ENCODE data around the gene TCF7L1.
"Not testable (repeated sequence)": the region's sequence is repeated elsewhere in the genome, so short reads cannot be mapped to it uniquely, and the experiment has no call there.

The TCF7L1 gene

DNA sequence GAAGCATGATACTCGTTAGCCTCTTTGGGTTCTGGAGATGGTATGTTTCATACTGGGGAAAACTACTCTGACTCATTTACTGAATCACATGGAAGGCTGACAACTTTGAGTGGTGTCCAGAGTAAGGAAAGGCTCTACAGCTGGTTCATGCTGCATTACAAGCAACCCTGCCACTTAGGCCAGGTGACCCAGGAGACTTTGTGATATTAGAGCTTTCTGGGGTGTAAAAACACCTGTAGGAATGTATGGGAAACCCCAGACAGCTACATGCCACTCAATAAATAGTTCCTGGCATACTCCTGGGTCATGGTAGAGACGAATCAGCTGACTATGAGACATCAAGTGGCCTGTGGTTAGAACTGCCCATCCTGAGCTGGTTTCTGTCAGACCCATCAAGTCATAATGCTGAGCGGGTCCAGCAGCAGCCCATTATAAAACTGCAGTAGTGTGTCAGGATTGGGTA lies 21.3 kb upstream of the TCF7L1 start:
- Histone ChIP-seq H3K27me3 (ENCODE audit: control insufficient read depth, insufficient read depth, low read length) (peaks cover 26% of the 10 kb centered on the region), H3K36me3 (ENCODE audit: insufficient read depth, low read length) (no peaks in the 10 kb centered on the region), H3K4me2 (ENCODE audit: low read length) (no peak overlapping the region), H3K9ac (ENCODE audit: low read depth, low read length) (no peak overlapping the region), H3K4me1 (ENCODE audit: control insufficient read depth, insufficient read depth, low read length) (peaks cover 8% of the 10 kb centered on the region), H3K4me3 (ENCODE audit: low read length) (no peak overlapping the region), H3K9me3 (replicated peaks; ENCODE audit: low read length) (no peaks in the 10 kb centered on the region)

DNA sequence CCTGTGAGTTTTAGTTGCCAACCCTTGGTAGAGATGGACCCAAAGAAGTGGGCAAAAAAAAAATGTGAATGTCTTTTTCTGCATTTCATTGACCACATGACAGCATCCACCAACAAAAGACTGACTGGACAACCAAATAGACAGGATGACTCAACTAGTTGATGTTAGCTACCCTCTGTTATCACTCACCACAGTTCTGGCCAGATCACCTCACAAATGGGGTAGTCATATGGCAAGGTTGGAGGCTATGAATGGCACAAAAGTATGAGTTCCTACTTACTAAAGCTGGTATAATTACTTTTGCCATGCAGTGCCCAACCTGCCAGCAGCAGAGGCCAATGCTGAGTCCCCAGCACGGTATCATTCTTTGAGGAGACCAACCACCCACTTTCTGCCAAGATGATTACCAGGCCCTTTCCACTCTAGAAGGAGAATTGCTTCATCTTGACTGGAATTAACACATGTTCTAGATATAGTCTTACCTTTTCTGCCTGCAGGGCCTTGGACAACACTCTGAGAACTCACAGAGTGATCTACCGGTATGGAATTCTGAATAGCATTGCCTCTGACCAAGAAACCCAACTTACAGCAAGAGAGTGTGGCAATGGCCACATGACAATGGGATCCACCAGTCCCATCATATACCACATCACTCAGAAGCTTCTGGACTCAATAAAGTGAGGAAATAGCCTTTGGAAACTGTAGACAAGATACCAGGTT lies 20.1 kb upstream of the TCF7L1 start:
- Histone ChIP-seq H3K36me3 (ENCODE audit: insufficient read depth, low read length) (no peaks in the 10 kb centered on the region), H3K4me3 (ENCODE audit: low read length) (no peak overlapping the region), H3K27me3 (ENCODE audit: control insufficient read depth, insufficient read depth, low read length) (peaks cover 26% of the 10 kb centered on the region), H3K9me3 (replicated peaks; ENCODE audit: low read length) (no peaks in the 10 kb centered on the region), H3K4me2 (ENCODE audit: low read length) (no peak overlapping the region), H3K9ac (ENCODE audit: low read depth, low read length) (no peak overlapping the region), H3K4me1 (ENCODE audit: control insufficient read depth, insufficient read depth, low read length) (peaks cover 8% of the 10 kb centered on the region)

- Histone ChIP-seq H3K27me3 (ENCODE audit: control insufficient read depth, insufficient read depth, low read length) (peaks cover 26% of the 10 kb centered on the region), H3K4me2 (ENCODE audit: low read length) (no peak overlapping the region), H3K36me3 (ENCODE audit: insufficient read depth, low read length) (no peaks in the 10 kb centered on the region), H3K4me1 (ENCODE audit: control insufficient read depth, insufficient read depth, low read length) (peaks cover 8% of the 10 kb centered on the region), H3K9me3 (replicated peaks; ENCODE audit: low read length) (no peaks in the 10 kb centered on the region), H3K4me3 (ENCODE audit: low read length) (no peak overlapping the region), H3K9ac (ENCODE audit: low read depth, low read length) (no peak overlapping the region)
Observed at GRCh38 chr2:85114586-85115330, 18.4 kb upstream of the TCF7L1 start.

- Histone ChIP-seq H3K9ac (ENCODE audit: low read depth, low read length) (no peak overlapping the region), H3K27me3 (ENCODE audit: control insufficient read depth, insufficient read depth, low read length) (peaks cover 26% of the 10 kb centered on the region), H3K9me3 (replicated peaks; ENCODE audit: low read length) (no peaks in the 10 kb centered on the region), H3K4me3 (ENCODE audit: low read length) (no peak overlapping the region), H3K4me2 (ENCODE audit: low read length) (no peak overlapping the region), H3K4me1 (ENCODE audit: control insufficient read depth, insufficient read depth, low read length) (peaks cover 8% of the 10 kb centered on the region), H3K36me3 (ENCODE audit: insufficient read depth, low read length) (no peaks in the 10 kb centered on the region)
Observed at GRCh38 chr2:85116207-85116606, 17.0 kb upstream of the TCF7L1 start.

GRCh38 chr2:85119900-85120299 lies 13.3 kb upstream of the TCF7L1 start:
- H3K4me1 ChIP-seq (ENCODE audit: control insufficient read depth, insufficient read depth, low read length), result no peaks in the 10 kb centered on the region
- H3K36me3 ChIP-seq (ENCODE audit: insufficient read depth, low read length), result no peaks in the 10 kb centered on the region
- no peak overlapping the region for H3K4me2 ChIP-seq (ENCODE audit: low read length)
- no peak overlapping the region for H3K9ac ChIP-seq (ENCODE audit: low read depth, low read length)
- H3K27me3 ChIP-seq (ENCODE audit: control insufficient read depth, insufficient read depth, low read length), result peaks cover 16% of the 10 kb centered on the region
- no peak overlapping the region for H3K4me3 ChIP-seq (ENCODE audit: low read length)
- no peaks in the 10 kb centered on the region for H3K9me3 ChIP-seq (replicated peaks; ENCODE audit: low read length)

- Histone ChIP-seq H3K4me1 (ENCODE audit: control insufficient read depth, insufficient read depth, low read length) (no peaks in the 10 kb centered on the region), H3K4me2 (ENCODE audit: low read length) (no peak overlapping the region), H3K9ac (ENCODE audit: low read depth, low read length) (no peak overlapping the region), H3K27me3 (ENCODE audit: control insufficient read depth, insufficient read depth, low read length) (peaks cover 12% of the 10 kb centered on the region), H3K36me3 (ENCODE audit: insufficient read depth, low read length) (no peaks in the 10 kb centered on the region), H3K4me3 (ENCODE audit: low read length) (no peak overlapping the region), H3K9me3 (replicated peaks; ENCODE audit: low read length) (no peaks in the 10 kb centered on the region)
Observed at GRCh38 chr2:85120363-85120762, 12.8 kb upstream of the TCF7L1 start.

DNA sequence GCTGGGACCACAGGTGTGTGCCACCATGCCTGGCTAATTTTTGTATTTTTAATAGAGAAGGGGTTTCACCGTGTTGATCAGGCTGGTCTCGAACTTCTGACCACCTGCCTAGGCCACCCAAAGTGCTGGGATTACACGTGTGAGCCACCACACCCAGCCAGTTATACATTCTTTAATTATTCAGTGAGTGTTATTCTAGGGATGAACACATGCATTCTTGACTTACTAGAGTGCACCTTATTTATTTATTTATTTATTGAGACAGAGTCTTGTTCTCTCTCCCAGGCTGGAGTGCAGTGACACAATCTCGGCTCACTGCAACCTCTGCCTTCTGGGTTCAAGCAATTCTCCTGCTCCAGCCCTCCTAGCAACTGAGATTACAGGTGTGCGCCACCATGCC lies 6.7 kb upstream of the TCF7L1 start:
- not testable (repeated sequence) for H3K4me3 ChIP-seq (ENCODE audit: low read length); H3K36me3 ChIP-seq (ENCODE audit: insufficient read depth, low read length); H3K4me1 ChIP-seq (ENCODE audit: control insufficient read depth, insufficient read depth, low read length); H3K9me3 ChIP-seq (replicated peaks; ENCODE audit: low read length); H3K4me2 ChIP-seq (ENCODE audit: low read length); H3K9ac ChIP-seq (ENCODE audit: low read depth, low read length); H3K27me3 ChIP-seq (ENCODE audit: control insufficient read depth, insufficient read depth, low read length)

DNA sequence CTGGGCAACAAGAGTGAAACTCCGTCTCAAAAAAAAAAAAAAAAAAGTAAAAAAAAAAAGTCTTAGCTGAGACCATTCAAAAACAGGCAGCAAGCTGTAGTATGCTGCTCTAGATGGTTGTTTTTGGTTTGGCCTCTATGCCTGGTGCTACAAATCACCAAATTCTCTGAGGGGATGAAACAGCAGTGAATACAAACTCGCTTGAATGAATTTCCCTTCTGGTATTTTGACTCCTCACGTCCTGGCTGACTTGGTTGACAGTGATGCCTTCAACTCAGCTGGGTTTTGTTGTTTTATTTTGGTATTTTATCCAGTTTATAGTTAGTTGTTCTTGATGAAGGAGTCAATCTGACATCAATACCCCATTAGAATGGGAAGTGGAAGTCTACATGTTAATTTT lies 3.3 kb upstream of the TCF7L1 start:
- Histone ChIP-seq H3K4me3 (ENCODE audit: low read length) (no peak overlapping the region), H3K9ac (ENCODE audit: low read depth, low read length) (no peak overlapping the region), H3K27me3 (ENCODE audit: control insufficient read depth, insufficient read depth, low read length) (no peaks in the 10 kb centered on the region), H3K4me1 (ENCODE audit: control insufficient read depth, insufficient read depth, low read length) (peaks cover 9% of the 10 kb centered on the region), H3K9me3 (replicated peaks; ENCODE audit: low read length) (no peaks in the 10 kb centered on the region), H3K4me2 (ENCODE audit: low read length) (no peak overlapping the region), H3K36me3 (ENCODE audit: insufficient read depth, low read length) (no peaks in the 10 kb centered on the region)

- Histone ChIP-seq H3K4me3 (ENCODE audit: low read length) (no peak overlapping the region), H3K9me3 (replicated peaks; ENCODE audit: low read length) (no peaks in the 10 kb centered on the region), H3K36me3 (ENCODE audit: insufficient read depth, low read length) (no peaks in the 10 kb centered on the region), H3K27me3 (ENCODE audit: control insufficient read depth, insufficient read depth, low read length) (no peaks in the 10 kb centered on the region), H3K9ac (ENCODE audit: low read depth, low read length) (no peak overlapping the region), H3K4me2 (ENCODE audit: low read length) (no peak overlapping the region), H3K4me1 (ENCODE audit: control insufficient read depth, insufficient read depth, low read length) (peaks cover 11% of the 10 kb centered on the region)
Observed at GRCh38 chr2:85130407-85130806, 2.8 kb upstream of the TCF7L1 start.

DNA sequence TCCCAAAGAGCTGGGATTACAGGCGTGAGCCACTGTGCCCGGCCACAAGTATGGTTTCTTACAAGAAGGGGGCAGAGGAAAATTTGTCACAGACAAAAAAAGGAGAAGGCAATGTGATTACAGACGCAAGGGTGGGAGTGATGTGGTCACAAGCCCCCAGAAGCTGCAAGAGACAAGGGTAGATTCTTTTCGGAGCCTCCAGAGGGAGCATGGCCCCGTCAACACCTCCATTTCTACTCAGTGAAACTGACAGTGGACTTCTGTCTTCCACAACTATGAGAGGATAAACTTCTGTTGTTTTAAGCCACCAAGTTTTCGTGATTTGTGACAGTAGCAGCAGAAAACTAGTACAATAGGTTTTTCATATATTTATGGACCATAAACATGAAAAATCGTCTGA lies 2.1 kb upstream of the TCF7L1 start:
- peaks cover 11% of the 10 kb centered on the region for H3K4me1 ChIP-seq (ENCODE audit: control insufficient read depth, insufficient read depth, low read length)
- no peaks in the 10 kb centered on the region for H3K9me3 ChIP-seq (replicated peaks; ENCODE audit: low read length)
- H3K4me2 ChIP-seq (ENCODE audit: low read length), result no peak overlapping the region
- H3K27me3 ChIP-seq (ENCODE audit: control insufficient read depth, insufficient read depth, low read length), result no peaks in the 10 kb centered on the region
- no peaks in the 10 kb centered on the region for H3K36me3 ChIP-seq (ENCODE audit: insufficient read depth, low read length)
- no peak overlapping the region for H3K4me3 ChIP-seq (ENCODE audit: low read length)
- no peak overlapping the region for H3K9ac ChIP-seq (ENCODE audit: low read depth, low read length)

GRCh38 chr2:85132397-85132796 lies 795 bp upstream of the TCF7L1 start:
- H3K9ac ChIP-seq (ENCODE audit: low read depth, low read length), result peak overlapping the region; percentile 89
- peak overlapping the region; percentile 94 for H3K4me2 ChIP-seq (ENCODE audit: low read length)
- peaks cover 11% of the 10 kb centered on the region for H3K4me1 ChIP-seq (ENCODE audit: control insufficient read depth, insufficient read depth, low read length)
- no peaks in the 10 kb centered on the region for H3K36me3 ChIP-seq (ENCODE audit: insufficient read depth, low read length)
- no peaks in the 10 kb centered on the region for H3K27me3 ChIP-seq (ENCODE audit: control insufficient read depth, insufficient read depth, low read length)
- no peaks in the 10 kb centered on the region for H3K9me3 ChIP-seq (replicated peaks; ENCODE audit: low read length)
- peak overlapping the region; percentile 84 for H3K4me3 ChIP-seq (ENCODE audit: low read length)

All from skeletal muscle satellite cell (primary cell).